HEK293T (cell line): ENCODE measurements around the gene CCDC158.

Experiments used
- CTCF ChIA-PET: fragments of 350-600 bp; formaldehyde crosslinking; extraction: SDS; loops from one replicate; lab custom pipeline; 2021; ENCODE audit warnings: antibody characterized with exemption, inconsistent platforms; lab: Yijun Ruan, JAX
- POLR2A ChIA-PET: fragments of 350-600 bp; formaldehyde crosslinking; extraction: SDS; loops from one replicate; lab custom pipeline; 2020; ENCODE audit warnings: antibody characterized with exemption, inconsistent platforms; lab: Yijun Ruan, JAX
- DNase-seq: peaks from one replicate; pipeline ENCODE4 v3.0.0; 2012; ENCODE audit warnings: mixed read lengths; ENCODE audit errors: extremely low spot score
- ARNT ChIP-seq: fragments of 450-650 bp; IDR thresholded peaks from 2 replicates; pipeline ENCODE4 v1.6.1; 2017; ENCODE audit warnings: mild to moderate bottlenecking
- BHLHE40 ChIP-seq: fragments of 450-650 bp; IDR thresholded peaks from 2 replicates; pipeline ENCODE4 v1.6.1; 2016; ENCODE audit warnings: mild to moderate bottlenecking, moderate library complexity, borderline replicate concordance
- CTBP1 ChIP-seq: fragments of 450-650 bp; IDR thresholded peaks from 2 replicates; pipeline ENCODE4 v1.6.1; 2016; ENCODE audit warnings: borderline replicate concordance
- ELF4 ChIP-seq: fragments of 450-650 bp; IDR thresholded peaks from 2 replicates; pipeline ENCODE4 v1.6.1; 2017; ENCODE audit warnings: antibody characterized with exemption
- FOXA1 ChIP-seq: fragments of 450-650 bp; IDR thresholded peaks from 2 replicates; pipeline ENCODE4 v1.6.1; 2016; ENCODE audit warnings: mild to moderate bottlenecking
- FOXK2 ChIP-seq: fragments of 450-650 bp; IDR thresholded peaks from 2 replicates; pipeline ENCODE4 v1.6.1; 2016; ENCODE audit warnings: mild to moderate bottlenecking
- FOXM1 ChIP-seq: fragments of 450-650 bp; IDR thresholded peaks from 2 replicates; pipeline ENCODE4 v1.6.1; 2017; ENCODE audit warnings: mild to moderate bottlenecking, borderline replicate concordance
- HDGF ChIP-seq: fragments of 450-650 bp; IDR thresholded peaks from 2 replicates; pipeline ENCODE4 v1.6.1; 2017; ENCODE audit warnings: antibody characterized with exemption, borderline replicate concordance
- L3MBTL2 ChIP-seq: fragments of 450-650 bp; conservative IDR thresholded peaks from 2 replicates; pipeline ENCODE4 v1.6.1; 2016; ENCODE audit warnings: mild to moderate bottlenecking
- LEF1 ChIP-seq: fragments of 450-650 bp; IDR thresholded peaks from 2 replicates; pipeline ENCODE4 v1.6.1; 2017; ENCODE audit warnings: mild to moderate bottlenecking, borderline replicate concordance
- NFRKB ChIP-seq: fragments of 450-650 bp; IDR thresholded peaks from 2 replicates; pipeline ENCODE4 v1.6.1; 2016; ENCODE audit warnings: mild to moderate bottlenecking, moderate library complexity
- SP1 ChIP-seq: fragments of 450-650 bp; IDR thresholded peaks from 2 replicates; pipeline ENCODE4 v1.6.1; 2017
- SUZ12 ChIP-seq: fragments of 450-650 bp; IDR thresholded peaks from 2 replicates; pipeline ENCODE4 v1.6.1; 2016; ENCODE audit warnings: mild to moderate bottlenecking
- TARDBP ChIP-seq: fragments of 450-650 bp; IDR thresholded peaks from 2 replicates; pipeline ENCODE4 v1.6.1; 2016
- ZNF384 ChIP-seq: fragments of 450-650 bp; IDR thresholded peaks from 2 replicates; pipeline ENCODE4 v1.6.1; 2016
- TF ChIP-seq, protein P1 (sequence below): fragments of 450-650 bp; IDR thresholded peaks from 2 replicates; pipeline ENCODE4 v1.6.1; 2016

Gene CCDC158

GRCh38 chr4:76276813-76277212, 144.1 kb downstream of the CCDC158 start:
- ChIA-PET POLR2A (no interaction called here), CTCF (no interaction called here)
- TF ChIP-seq SP1 (no peak), FOXK2 (no peak)
- no peak for DNase-seq

- ChIA-PET CTCF (no interaction called here), POLR2A (no interaction called here)
- TF ChIP-seq BHLHE40 = no peak
- TF ChIP-seq NFRKB = no peak
- TF ChIP-seq, protein P1, sequence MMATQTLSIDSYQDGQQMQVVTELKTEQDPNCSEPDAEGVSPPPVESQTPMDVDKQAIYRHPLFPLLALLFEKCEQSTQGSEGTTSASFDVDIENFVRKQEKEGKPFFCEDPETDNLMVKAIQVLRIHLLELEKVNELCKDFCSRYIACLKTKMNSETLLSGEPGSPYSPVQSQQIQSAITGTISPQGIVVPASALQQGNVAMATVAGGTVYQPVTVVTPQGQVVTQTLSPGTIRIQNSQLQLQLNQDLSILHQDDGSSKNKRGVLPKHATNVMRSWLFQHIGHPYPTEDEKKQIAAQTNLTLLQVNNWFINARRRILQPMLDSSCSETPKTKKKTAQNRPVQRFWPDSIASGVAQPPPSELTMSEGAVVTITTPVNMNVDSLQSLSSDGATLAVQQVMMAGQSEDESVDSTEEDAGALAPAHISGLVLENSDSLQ = no peak
- no peak for TF ChIP-seq L3MBTL2
- no peak for TF ChIP-seq SUZ12
- TF ChIP-seq SP1 = no peak
- TF ChIP-seq FOXM1 = no peak
- no peak for TF ChIP-seq LEF1
- no peak for TF ChIP-seq HDGF
- TF ChIP-seq ELF4 = no peak
- no peak for TF ChIP-seq FOXK2
- no peak for TF ChIP-seq CTBP1
- no peak for TF ChIP-seq TARDBP
- no peak for TF ChIP-seq ARNT
- no peak for DNase-seq
Measured at GRCh38 chr4:76275486-76276124, 145.3 kb downstream of the CCDC158 start.

DNA sequence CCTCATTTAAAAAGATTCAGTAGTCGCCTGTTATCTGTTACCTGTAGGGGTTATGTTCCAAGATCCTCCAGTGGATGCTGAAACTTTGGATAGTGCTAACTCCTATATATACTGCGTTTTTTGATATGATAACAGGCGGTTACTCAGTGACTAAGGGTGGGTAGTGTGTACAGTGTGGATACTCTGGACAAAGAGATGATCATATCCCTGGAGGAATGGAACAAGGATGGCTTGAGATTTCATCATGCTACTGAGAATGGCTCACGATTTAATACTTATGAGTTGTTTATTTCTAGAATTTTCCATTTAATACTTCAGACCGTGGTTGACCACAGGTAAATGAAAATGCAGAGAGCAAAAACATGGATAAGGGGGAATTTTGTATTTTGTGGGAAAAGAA, 147.9 kb downstream of the CCDC158 start:
- ChIA-PET CTCF (no interaction called here), POLR2A (no interaction called here)
- TF ChIP-seq ZNF384 (no peak), ELF4 (no peak), SP1 (no peak)
- DNase-seq = no peak

DNA sequence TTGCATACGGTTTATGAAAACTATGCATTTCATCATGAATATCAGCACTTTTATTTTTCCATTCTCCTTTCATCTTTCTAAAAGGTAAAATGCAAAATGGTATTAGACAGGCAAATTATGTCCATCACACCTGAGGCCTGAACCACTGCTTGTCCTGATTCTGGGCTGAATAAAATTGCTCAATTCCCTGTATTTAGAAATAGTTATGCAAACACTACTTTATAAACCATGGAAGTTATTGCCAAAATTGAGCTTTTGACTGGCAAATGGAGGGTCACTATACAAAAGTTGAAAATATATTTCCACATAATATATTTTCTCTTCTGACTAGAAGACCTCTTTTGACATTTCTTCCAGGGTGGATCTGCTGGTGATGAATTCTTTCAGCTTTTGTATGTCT, 148.4 kb downstream of the CCDC158 start:
- no peak for DNase-seq
- TF ChIP-seq FOXA1 (no peak), SP1 (no peak), FOXK2 (no peak), NFRKB (no peak), HDGF (no peak), ELF4 (no peak), FOXM1 (no peak), L3MBTL2 (no peak), ZNF384 (no peak), BHLHE40 (no peak), CTBP1 (no peak), TARDBP (no peak)
- ChIA-PET CTCF (no interaction called here), POLR2A (no interaction called here)

DNA sequence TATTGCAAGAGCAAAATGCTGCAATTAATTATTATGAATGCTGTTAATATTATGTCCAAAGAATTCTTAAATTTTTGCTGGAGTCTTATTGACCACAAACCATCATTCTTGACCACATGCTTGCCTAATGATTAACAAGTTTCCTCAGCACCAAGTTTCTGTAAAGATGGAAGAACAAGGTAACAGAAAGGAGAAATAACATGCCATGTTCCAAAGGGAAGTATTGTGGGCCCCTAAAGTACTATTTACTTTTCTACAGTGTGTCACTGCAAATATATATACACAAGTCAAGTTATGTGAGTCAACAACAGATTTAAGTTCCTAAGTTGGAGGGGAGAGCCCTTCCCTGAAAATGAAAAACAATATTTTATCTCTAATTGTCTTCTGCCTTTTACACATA, 148.9 kb downstream of the CCDC158 start:
- no peak for DNase-seq
- CTCF ChIA-PET = no interaction called here
- POLR2A ChIA-PET = no interaction called here
- TF ChIP-seq FOXM1 (no peak), SUZ12 (no peak), CTBP1 (no peak), NFRKB (no peak), FOXA1 (no peak), TARDBP (no peak), L3MBTL2 (no peak), HDGF (no peak), ARNT (no peak), FOXK2 (no peak)
- TF ChIP-seq, protein P1 = no peak

- TF ChIP-seq L3MBTL2 (no peak), TARDBP (no peak), SP1 (no peak), CTBP1 (no peak), FOXK2 (no peak)
- POLR2A ChIA-PET = interaction anchor here (0.7 kb wide), 1 partner anchor 59 kb away, joined by 3 read pairs; no protein-coding TSS in a partner anchor
- CTCF ChIA-PET = no interaction called here
- DNase-seq = no peak
Measured at GRCh38 chr4:76271248-76271647, 149.7 kb downstream of the CCDC158 start.

DNA sequence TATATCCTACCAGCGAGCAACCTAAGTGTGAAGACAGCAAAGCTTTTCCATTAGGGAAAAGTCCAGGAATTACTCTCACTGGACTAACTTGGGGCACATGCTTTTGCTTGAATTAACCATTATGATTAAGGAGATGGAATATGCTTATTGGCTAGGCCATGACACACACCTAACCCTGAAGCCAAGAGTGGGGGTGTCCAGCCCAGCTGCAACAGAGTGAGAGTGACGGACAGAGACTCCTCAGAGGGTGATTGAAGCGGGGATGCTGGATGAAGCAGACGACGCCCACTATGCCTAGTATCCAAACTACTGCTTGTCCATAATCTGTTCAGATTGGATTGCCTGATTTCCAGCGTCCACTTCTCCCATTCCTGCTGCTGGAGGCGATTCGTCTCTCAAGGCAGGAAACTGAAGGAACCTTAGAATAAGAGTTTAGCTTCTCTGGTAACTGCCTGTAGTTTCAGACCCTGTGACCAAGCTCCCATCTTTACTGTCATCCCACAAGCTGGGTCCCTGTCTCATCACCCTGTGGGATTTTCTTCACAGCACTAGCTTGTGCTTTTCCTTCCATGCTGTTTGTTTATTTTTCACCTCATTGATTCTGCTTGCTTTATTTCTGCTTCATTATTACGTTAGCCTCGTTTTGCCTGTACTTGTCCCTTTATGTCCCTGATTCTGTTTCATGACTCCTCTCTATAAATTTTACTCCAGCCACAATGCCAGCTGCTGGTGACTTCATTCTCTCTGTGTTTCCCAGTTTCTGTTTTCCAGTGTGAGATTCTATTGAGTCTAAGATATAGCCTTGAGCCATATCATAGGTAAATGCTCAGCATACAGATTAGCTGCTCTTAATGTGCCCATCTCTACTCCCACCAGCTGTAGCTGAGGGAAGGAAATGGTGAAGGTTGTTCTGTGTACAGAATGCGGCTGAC, 150.4 kb downstream of the CCDC158 start:
- DNase-seq = no peak
- ChIA-PET CTCF (interaction anchor here (0.7 kb wide), 1 partner anchor 533 kb away, joined by 4 read pairs; no protein-coding TSS in a partner anchor), POLR2A (no interaction called here)
- TF ChIP-seq SP1 (no peak), NFRKB (no peak), L3MBTL2 (no peak), FOXK2 (no peak)
- TF ChIP-seq, protein P1 = no peak
